BJ (cell line): ENCODE results near the gene LYL1. TPM values are rescaled to one million over a fixed set of nuclear protein-coding genes. Genes with fewer than 3 reads are reported as not detected.
"Not testable (repeated sequence)": the region's sequence is repeated elsewhere in the genome, so short reads cannot be mapped to it uniquely, and the experiment has no call there.

Experiments used
- CTCF ChIA-PET: fragments of 350-600 bp; formaldehyde crosslinking; extraction: SDS; loops from one replicate; lab custom pipeline; 2021; ENCODE audit warnings: antibody characterized with exemption, inconsistent platforms; lab: Yijun Ruan, JAX
- POLR2A ChIA-PET: fragments of 300-600 bp; sonication (Branson Sonifier 250); formaldehyde crosslinking; extraction: SDS; loops from one replicate; lab custom pipeline; 2021; ENCODE audit warnings: antibody characterized with exemption; lab: Charles Lee
- DNase-seq: peaks from one replicate; pipeline ENCODE4 v3.0.0-alpha.2; 2011; ENCODE audit warnings: low read depth
- H3K27me3 ChIP-seq: 2 replicates; pipeline ENCODE4 v1.6.0; 2011; ENCODE audit warnings: low read length; ENCODE audit not compliant: control insufficient read depth, insufficient read depth
- H3K36me3 ChIP-seq: 2 replicates; pipeline ENCODE4 v1.5.1; 2011; ENCODE audit warnings: low read length; ENCODE audit not compliant: control insufficient read depth, insufficient read depth
- H3K4me3 ChIP-seq: 2 replicates; pipeline ENCODE4 v1.5.1; 2011; ENCODE audit warnings: low read depth, mild to moderate bottlenecking, control low read depth, low read length
- polyA plus RNA-seq: library from polyadenylated mRNA; depleted of rRNA; stranded (reverse); fragments of >200 nt; gene quantifications from 2 replicates; pipeline ENCODE4 v1.2.3, GENCODE V29; 2011
- TF ChIP-seq, protein P1 (sequence below): IDR thresholded peaks from 2 replicates; pipeline ENCODE4 v1.5.1; 2011; ENCODE audit warnings: low read depth, mild to moderate bottlenecking, control low read depth, inconsistent platforms, low read length, moderate library complexity; ENCODE audit not compliant: insufficient read depth

LYL1 gene
- polyA plus RNA-seq, 1 experiment: 0.29 TPM

- no peak for DNase-seq
- Histone ChIP-seq H3K4me3 (peak overlapping the region; percentile 88), H3K36me3 (peaks cover 10% of the 10 kb centered on the region), H3K27me3 (no peaks in the 10 kb centered on the region)
- ChIA-PET POLR2A (interaction anchor here (0.7 kb wide), 1 partner anchor 156 kb away, joined by 3 read pairs; no protein-coding TSS in a partner anchor), CTCF (interaction anchor here (0.6 to 2.5 kb wide), 10 partner anchors 14 to 184 kb away, joined by 3 to 10 read pairs (median 4); partner anchors contain the start of gene NACC1)
- TF ChIP-seq, protein P1, sequence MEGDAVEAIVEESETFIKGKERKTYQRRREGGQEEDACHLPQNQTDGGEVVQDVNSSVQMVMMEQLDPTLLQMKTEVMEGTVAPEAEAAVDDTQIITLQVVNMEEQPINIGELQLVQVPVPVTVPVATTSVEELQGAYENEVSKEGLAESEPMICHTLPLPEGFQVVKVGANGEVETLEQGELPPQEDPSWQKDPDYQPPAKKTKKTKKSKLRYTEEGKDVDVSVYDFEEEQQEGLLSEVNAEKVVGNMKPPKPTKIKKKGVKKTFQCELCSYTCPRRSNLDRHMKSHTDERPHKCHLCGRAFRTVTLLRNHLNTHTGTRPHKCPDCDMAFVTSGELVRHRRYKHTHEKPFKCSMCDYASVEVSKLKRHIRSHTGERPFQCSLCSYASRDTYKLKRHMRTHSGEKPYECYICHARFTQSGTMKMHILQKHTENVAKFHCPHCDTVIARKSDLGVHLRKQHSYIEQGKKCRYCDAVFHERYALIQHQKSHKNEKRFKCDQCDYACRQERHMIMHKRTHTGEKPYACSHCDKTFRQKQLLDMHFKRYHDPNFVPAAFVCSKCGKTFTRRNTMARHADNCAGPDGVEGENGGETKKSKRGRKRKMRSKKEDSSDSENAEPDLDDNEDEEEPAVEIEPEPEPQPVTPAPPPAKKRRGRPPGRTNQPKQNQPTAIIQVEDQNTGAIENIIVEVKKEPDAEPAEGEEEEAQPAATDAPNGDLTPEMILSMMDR: no peak
These were observed 47.0 kb upstream of the LYL1 start for GRCh38 chr19:13149628-13150186.

DNA sequence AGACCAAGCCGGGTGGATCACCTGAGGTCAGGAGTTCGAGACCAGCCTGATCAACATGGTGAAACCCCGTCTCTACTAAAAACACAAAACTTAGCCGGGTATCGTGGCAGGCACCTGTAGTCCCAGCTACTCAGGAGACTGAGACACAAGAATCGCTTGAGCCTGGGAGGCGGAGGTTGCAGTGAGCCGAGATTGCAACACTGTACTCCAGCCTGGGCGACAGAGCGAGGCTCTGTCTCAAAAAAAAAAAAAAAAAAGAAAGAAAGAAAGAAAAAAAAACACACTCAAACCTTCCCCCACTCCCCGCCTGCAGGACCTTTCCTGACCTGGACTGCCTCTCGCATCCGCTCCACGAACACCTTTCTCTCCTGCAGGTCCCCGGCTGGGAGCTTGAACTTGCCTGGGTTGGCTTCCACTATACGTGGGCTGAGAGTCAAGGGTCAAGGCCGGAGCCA lies 46.5 kb upstream of the LYL1 start:
- Histone ChIP-seq H3K36me3 (peaks cover 15% of the 10 kb centered on the region), H3K4me3 (peak overlapping the region; percentile 88)
- POLR2A ChIA-PET, H3K27me3 ChIP-seq, DNase-seq: not testable (repeated sequence)
- CTCF ChIA-PET: interaction anchor here (0.6 to 2.5 kb wide), 7 partner anchors 29 to 184 kb away, joined by 3 to 10 read pairs (median 5); partner anchors contain the start of gene NACC1

DNA sequence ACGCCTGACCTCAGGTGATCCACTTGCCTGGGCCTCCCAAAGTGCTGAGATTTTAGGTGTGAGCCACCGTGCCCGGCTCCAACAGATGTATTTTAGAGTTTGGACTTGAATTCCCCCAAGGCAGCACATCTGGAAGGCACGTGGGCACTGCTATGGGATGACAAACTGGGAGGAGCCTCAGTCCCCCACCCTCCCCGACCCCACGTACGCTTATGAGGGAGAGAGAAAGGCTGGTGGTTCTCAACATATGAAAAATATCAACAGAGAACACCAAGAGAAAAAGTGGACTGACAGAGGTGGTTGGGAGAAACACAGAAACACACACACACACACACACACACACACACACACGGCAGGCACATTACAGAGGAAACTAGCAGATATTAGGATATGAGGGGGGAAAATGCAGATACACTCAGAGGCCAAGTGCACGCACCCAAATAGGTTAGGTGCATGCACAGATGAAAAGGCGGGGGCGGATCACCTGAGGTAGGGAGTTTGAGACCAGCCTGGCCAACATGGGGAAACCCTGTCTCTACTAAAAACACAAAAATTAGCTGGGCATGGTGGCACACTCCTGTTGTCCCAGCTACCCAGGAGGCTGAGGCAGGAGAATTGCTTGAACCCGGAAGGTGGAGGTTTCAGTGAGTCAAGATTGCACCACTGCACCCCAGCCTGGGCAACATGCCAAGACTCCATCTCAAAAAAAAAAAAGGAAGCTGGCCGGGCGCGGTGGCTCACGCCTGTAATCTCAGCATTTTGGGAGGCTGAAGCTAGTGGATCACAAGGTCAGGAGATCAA lies 44.3 kb upstream of the LYL1 start:
- H3K4me3 ChIP-seq: no peak overlapping the region
- CTCF ChIA-PET: no interaction called here
- H3K27me3 ChIP-seq: no peaks in the 10 kb centered on the region
- H3K36me3 ChIP-seq: peaks cover 12% of the 10 kb centered on the region
- TF ChIP-seq, protein P1: no peak
- DNase-seq: no peak
- POLR2A ChIA-PET: no interaction called here

DNA sequence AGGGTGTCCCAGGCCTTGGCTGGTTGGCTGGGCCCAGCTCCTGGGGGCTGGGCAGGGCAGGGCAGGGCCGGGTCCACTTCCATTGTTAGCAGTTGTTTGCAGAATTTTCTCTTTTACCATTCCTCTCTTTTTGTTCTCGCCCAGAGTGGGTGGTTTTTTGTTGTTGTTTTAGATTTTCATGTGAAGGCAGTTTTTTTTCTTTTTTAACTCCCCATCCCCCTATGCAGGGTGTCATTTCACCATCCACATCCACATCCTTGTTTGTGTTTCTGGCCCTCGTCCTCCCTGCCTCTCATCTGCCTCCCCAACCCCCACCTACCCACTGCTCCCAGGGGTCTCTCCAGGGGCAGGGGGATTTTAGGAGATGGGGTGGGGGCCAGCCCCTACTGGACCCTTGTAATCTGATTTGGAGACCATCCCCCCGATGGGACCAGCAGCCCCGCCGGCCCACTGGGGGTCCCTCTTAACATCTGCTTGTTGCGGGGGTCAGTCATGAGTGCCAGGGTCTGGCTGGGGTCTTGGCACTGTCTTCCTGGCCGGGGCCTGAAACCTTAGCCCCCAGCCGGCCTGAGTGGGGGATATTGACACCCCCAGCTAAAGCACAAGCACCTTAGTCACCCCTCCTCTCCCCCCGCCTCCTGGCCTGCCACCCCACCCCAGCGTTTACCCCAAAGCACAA lies 37.1 kb upstream of the LYL1 start:
- ChIA-PET CTCF (interaction anchor here (0.6 to 1.4 kb wide), 2 partner anchors 46 to 175 kb away, joined by 3 read pairs; no protein-coding TSS in a partner anchor), POLR2A (no interaction called here)

GRCh38 chr19:13138916-13139198 lies 36.2 kb upstream of the LYL1 start:
- Histone ChIP-seq H3K27me3 (no peaks in the 10 kb centered on the region), H3K4me3 (no peak overlapping the region), H3K36me3 (peaks cover 38% of the 10 kb centered on the region)
- no peak for DNase-seq
- TF ChIP-seq, protein P1: no peak
- POLR2A ChIA-PET: no interaction called here
- CTCF ChIA-PET: interaction anchor here (1.4 kb wide), 1 partner anchor 45 kb away, joined by 3 read pairs; no protein-coding TSS in a partner anchor

More for the DNA sequence above, 37.1 kb upstream of the LYL1 start:
- Histone ChIP-seq H3K4me3 (no peak overlapping the region), H3K27me3 (no peaks in the 10 kb centered on the region), H3K36me3 (peaks cover 47% of the 10 kb centered on the region)
- TF ChIP-seq, protein P1: no peak
- DNase-seq: no peak
